GM18505 (cell line): ENCODE results near the gene TTLL11.
"Not testable (repeated sequence)": the region's sequence is repeated elsewhere in the genome, so short reads cannot be mapped to it uniquely, and the experiment has no call there.

Experiments
- ATAC-seq: cut with Tn5 transposase; IDR thresholded peaks from one replicate; pipeline ENCODE4 v1.9.1; 2021; ENCODE audit not compliant: unreplicated experiment
- POLR2A ChIP-seq: IDR thresholded peaks from 4 replicates; pipeline ENCODE4 v1.6.1; 2011; ENCODE audit warnings: borderline replicate concordance; ENCODE audit not compliant: insufficient read depth, insufficient read length; ENCODE audit errors: extremely low read depth

The TTLL11 gene

GRCh38 chr9:121910491-121911040 is 182.5 kb downstream of the TTLL11 start:
- ATAC-seq: no peak
- no peak for TF ChIP-seq POLR2A

- no peak for ATAC-seq
- no peak for TF ChIP-seq POLR2A
These were observed 184.0 kb downstream of the TTLL11 start for GRCh38 chr9:121909111-121909510.

GRCh38 chr9:121906074-121906870 is 186.8 kb downstream of the TTLL11 start:
- ATAC-seq: no peak
- TF ChIP-seq POLR2A: no peak

DNA sequence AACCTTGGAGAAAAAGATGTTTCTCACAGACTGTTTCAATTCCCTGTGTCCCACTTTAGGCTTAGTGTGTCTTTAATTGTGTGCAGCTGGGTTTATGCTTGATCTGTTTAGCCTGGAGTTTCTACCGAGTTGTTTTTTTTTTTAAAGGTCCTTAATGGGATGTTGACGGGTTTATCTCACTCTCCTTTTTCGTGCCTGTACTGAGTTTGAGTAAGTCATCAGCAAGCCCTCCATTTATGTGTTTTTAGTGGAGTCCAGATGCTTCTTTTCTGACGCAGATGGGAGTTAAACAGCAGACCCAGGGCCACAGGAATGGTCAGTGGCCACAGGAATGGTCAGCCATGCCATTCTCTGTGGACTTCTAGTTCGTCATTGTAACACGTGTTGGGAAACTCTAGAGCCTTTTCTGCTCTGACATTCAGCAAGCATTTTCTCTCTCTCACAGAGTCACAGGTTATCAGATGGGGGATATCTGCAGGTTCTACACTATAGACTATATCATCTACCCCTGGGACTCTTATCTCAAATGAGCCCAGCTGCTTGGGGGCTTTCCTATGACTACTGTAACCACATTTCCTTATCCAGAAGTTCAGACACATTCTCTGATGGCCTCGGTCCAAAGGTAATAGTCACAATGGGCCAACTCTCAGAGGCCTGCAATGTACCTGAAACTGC is 190.5 kb downstream of the TTLL11 start:
- ATAC-seq: no peak
- TF ChIP-seq POLR2A: no peak

GRCh38 chr9:121901616-121902015 is 191.5 kb downstream of the TTLL11 start:
- TF ChIP-seq POLR2A: no peak
- no peak for ATAC-seq

DNA sequence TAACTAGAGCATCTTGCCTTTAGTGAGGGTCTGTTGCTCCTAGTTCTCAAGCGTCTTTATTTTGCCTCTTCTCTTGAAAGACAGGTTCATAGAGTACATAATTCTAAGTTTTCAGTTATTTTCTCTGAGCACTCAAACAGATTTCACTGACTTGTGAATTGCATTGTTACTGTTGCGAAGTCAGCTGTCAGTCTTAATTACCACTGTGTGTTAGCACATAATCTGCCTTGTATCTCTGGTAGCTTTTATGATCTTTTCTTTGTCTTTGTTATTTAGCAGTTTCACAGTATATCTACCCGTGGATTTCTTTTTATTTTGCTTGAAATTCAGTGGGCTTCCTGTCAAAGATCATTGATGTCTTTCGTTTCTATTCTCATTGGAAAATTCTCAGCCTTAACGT is 192.9 kb downstream of the TTLL11 start:
- ATAC-seq: no peak
- no peak for TF ChIP-seq POLR2A

- ATAC-seq: no peak
- no peak for TF ChIP-seq POLR2A
These were observed 194.3 kb downstream of the TTLL11 start for GRCh38 chr9:121898856-121899255.

DNA sequence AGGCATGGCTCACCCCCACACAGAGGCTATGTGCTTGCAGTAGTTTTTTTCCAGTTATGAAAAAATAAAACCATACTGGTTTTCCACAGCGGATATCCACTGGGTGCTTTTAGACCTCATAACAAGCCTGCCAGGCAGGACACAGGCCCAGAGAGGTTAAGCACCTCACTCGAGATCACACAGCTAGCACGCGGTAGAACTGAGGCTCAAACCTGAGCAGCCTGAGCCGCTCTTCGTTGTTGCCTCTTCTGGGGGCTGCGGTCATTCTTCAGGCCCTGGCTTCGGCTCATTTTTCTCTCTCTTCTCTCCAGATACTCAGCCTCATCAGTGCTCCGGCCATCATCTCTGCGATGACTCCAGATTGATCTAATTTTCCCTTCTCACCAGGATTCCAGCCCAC is 196.0 kb downstream of the TTLL11 start:
- ATAC-seq: no peak
- TF ChIP-seq POLR2A: no peak

- no peak for ATAC-seq
- no peak for TF ChIP-seq POLR2A
These were observed 196.6 kb downstream of the TTLL11 start for GRCh38 chr9:121896545-121896943.

- TF ChIP-seq POLR2A: no peak
- no peak for ATAC-seq
These were observed 197.1 kb downstream of the TTLL11 start for GRCh38 chr9:121895818-121896544.

DNA sequence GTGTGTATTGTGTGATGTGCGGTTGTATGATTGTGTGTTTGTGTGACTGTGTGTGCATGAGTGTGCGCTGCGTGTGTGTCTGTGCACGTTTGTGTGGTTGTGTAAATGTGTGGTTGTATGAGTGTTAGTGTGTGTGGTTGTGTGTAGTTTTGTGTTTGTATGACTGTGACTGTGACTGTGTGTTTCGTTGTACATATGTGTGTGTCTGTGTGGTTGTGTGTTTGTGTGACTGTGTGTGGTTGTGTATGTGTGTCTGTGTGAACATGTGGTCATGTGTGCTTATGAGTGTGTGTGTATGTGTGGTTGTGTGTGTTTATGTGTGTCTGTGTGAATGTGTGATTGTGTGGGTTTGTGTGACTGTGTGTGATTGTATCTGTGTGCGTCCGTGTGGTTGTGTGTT is 197.8 kb downstream of the TTLL11 start:
- no peak for TF ChIP-seq POLR2A
- no peak for ATAC-seq

GRCh38 chr9:121894380-121894779 is 198.7 kb downstream of the TTLL11 start:
- not testable (repeated sequence) for ATAC-seq

DNA sequence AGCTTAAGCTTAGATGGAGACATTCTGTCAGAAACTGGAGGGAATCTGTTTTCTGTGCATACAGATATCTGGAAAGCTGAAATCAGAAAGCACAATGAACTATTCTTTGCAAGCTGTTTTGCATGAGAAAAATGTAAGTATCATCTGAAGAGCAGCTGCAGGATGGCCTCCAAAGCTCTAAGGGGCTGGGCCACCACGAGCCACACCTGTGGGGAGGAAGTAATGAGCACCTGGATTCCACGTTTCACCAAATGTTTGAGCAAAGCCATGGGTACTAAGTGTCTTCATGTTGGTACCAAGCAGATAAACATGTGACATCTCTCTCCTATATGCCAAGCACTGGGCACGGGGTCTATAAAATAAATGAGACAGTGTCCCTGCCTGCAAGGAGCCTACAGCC is 199.3 kb downstream of the TTLL11 start:
- ATAC-seq: no peak
- TF ChIP-seq POLR2A: no peak
